Lower leg skin (tissue), 3 donors: Measurements from ENCODE around the gene CHN2.

Experiments
- CTCF ChIP-seq, 3 donors: fragments of 450-650 bp; IDR thresholded peaks; one replicate each; pipeline ENCODE4 v1.5.1; 2016; ENCODE audit warnings: antibody characterized with exemption in 3 of 3, mild to moderate bottlenecking in 3 of 3, moderate library complexity in 2 of 3
- POLR2A ChIP-seq, 2 donors: fragments of 450-650 bp; IDR thresholded peaks; one replicate each; pipeline ENCODE4 v1.6.1; 2016 to 2017; ENCODE audit warnings: antibody characterized with exemption in 2 of 2, mild to moderate bottlenecking in 1 of 2, moderate library complexity in 1 of 2

DNA sequence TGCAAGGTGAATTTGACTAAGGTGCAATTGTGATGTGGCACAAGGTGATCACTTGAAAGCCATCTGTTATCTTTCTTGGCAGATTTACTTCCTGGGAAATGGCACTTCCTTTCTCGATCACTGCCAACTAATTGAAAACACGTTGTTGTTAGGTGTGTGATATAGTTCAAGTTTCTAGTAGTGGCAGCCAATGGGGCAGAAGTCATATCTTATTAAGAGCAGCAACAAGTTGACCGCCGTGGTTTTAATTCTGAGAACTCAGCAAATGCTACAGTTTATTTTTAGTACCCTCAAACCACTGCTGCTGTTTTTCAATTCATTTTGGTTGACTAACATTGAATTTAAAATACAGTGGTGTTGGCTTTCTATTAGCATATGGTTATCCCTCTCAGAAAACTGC, 1.6 kb downstream of the CHN2 start:
- TF ChIP-seq CTCF (IDR thresholded peaks at IDR 0.05), result no peak
- no peak for TF ChIP-seq POLR2A (IDR thresholded peaks at IDR 0.05)
